GM21717 (cell line): Measurements from ENCODE around the gene FGF18.

Source experiments
- ATAC-seq: cut with Tn5 transposase; IDR thresholded peaks from one replicate; pipeline ENCODE4 v1.9.1; 2021; ENCODE audit warnings: mild to moderate bottlenecking, moderate library complexity; ENCODE audit not compliant: unreplicated experiment

FGF18 gene

DNA sequence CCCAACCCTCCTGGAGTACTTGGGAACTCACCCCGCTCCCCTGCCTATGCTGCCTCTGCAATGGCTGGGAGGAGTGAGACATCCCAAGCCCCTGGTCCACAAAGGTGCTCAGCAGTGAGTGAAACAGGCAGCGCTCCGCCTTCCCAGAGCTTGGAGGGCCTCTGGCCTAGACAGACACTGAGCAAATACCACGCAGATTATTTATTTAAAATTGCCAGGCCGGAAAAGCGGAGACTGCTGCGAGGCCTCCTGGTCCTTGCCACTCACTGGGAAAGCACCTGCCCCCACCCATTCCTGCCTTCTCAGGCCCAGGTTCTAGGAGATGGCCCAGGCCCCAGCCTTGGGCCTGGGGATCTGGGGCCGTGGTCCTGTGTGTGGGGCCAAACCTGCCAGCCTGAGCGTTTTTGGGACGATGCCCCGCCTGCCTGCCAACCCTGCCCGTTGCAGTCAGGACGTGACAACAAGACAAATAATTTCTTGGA is 17.4 kb downstream of the FGF18 start:
- no peak for ATAC-seq

DNA sequence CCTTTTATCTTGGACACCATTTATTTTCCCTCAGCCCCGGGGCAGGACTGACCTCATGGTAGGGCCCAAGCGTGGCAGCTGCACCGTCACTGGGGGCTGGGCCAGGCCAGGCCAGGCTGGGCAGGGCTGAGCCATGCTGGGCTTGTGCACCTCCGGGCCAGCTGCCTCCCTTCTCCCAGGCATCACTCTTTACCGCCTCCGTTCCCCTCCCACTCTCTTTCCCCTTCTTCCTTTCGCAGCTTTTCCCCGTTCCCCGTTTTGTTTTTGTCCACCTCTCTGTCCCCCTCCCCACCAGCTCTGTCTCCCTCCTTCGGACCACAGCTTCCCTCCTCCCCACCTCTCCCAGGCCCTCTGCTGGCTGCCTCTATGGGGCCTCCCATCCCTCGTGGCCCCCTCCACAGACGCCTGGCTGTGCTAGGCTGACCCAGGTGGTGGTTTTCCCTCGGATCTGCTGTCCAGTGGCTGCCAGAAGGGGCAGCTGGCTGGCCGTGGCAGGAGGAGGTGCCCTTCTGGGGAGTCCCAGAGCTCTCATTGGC is 17.9 kb downstream of the FGF18 start:
- no peak for ATAC-seq

DNA sequence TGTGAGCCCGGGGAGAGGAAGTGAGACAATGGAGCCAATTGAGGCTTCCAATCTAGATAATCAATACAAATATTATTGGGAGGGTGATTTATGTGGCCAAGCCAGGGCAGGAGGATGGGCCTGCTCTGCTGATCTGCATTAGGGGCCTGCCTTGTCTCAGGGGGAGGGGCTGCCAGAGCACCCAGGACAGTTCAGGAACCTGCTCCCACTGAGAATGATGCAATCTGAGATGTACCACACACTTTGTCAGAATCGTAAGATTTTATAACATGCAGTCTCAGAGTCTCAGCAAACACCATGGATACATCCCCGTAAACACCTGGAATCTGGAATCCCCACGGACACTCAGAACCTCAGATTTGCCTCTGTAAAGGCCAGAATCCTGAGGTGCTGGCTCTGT is 19.3 kb downstream of the FGF18 start:
- ATAC-seq, result no peak

DNA sequence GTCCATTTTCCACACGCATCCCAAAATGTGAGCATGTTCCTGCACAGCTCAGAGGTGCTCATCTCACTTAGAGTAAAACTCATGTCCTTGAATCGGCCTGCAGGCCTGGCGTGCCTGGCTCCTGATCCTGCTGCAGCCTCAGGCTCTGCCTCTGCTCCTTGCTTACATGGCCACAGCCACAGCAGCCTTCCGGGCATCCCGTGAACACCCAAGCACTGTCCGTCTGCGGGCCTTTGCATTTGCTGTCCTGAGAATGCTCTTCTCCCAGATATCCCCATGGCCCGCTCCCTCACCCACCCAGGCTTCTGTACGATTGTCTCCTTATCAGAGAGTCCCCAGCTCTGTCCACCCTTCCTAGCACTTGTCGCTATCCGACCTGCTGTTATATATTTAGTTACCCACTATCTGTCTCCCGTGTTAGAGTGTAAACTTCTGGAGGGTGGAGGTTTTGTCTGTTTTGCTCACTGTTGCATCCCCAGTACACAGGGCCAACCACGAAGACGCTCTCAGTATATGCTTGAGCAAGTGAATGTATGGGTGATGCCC is 21.9 kb downstream of the FGF18 start:
- no peak for ATAC-seq

DNA sequence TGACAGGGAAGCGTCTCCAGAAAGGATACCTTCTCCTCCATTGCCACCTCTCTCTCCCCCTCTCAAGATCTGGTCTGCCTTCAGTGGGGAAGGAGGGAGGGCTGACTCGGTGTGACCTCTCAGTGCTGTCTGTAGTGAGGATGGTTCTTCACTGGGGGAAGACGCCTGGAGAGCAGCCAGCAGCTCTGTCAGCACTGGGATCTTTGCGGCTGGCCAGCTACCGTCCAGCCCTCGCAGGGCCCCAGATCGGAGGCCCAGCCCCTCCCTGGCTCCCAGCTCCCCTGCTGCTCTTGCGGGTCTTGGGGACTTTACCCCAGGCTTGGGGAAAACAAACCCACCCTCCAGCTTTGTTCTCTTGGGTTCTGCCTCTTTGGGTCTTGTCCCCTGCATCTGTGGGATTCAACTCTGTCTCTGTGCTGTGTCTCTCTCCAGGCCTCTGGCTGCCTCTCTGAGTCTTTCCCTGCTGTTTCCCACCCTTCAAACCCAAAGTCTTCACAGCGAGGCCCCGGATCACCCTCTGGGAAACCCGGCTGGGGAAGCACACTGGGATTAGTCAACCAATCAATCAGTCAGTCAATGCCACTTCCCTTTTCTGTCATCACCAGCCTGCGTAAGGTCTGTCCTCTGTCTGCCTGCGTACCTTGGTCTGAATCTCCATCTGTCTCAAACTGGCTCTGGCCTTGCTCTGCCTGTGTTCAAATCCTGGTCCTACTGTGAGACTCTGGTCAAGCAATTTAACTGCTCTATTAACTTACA is 23.0 kb downstream of the FGF18 start:
- ATAC-seq, result peak; percentile 77

DNA sequence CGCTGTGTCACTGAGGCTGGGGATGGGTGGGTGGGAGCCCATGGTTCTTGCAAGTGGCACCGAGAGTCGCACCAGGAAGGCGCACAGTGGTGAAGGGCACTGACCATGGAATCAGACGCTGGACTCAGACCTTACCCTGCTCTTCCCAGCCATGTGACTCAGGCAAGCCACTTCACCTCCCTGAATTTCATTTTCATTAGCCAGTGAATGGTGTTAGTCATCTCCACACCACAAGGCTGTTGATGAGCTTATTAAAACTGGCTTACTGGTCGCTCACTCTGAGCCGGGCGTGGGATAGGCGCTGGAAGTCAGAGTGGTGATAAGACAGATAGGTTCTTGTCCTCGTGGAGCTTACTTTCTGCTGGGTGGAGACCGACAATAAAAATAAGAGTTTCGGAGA is 25.1 kb downstream of the FGF18 start:
- ATAC-seq, result no peak

DNA sequence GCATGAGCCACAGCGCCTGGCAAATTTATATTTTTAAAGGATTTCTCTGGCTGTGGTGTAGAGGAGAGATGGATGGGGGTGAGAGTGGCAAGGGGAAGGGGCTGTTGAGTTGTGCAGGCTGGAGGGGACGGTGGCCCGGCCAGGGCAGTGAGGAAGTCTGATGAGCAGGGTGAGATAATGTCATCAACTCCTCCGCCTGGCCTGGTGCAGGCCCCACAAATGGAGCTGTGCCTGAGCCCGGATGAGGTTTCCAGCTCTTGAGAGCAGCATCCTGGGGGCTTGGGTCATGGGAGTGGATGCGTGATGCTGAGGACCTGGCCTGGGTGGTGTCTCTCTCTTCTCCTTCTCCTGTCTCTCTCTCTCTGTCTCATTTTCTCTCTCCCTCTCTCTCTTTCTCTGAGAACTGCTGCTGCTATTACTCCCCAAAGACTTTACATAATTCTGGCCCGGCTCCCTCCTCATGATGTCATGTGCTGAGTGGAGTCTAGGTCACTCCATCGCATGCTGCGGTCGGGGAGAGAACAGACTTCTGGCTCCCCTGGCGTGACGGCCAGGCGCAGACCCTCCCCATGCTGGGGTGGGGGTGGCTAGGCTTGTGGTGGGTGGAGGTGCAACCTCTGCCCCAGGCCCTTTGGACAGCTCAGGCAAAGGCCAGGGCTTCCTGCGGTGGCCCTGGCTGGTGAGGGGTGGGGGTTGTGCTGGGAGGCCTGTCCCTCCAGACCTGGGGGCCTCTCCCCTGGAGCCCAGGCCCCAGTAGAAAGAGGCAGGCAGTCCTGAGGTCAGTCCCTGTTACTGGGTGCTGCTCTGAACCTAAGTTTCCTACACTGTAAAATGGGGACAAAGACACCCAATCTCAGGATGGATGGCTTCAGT is 26.4 kb downstream of the FGF18 start:
- no peak for ATAC-seq

DNA sequence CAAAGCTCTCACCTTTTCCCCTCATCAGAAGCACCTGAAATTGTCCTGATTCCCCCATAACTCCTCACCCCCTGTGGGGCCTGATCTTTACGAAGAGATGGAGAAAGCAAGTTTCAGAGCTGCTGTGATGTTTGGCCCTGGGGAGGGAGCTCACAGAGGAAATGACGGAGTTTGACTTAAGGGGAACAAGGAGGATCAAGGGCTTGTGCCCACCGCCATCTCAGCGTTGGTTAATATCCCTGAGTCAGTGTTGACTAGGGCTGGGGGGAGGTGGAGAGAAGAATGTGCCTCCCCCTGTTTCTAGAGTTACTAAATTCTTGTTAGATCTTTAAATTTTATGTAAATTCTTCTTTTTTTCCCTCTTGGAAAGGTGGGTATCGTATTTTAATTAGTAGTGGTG is 27.8 kb downstream of the FGF18 start:
- no peak for ATAC-seq

DNA sequence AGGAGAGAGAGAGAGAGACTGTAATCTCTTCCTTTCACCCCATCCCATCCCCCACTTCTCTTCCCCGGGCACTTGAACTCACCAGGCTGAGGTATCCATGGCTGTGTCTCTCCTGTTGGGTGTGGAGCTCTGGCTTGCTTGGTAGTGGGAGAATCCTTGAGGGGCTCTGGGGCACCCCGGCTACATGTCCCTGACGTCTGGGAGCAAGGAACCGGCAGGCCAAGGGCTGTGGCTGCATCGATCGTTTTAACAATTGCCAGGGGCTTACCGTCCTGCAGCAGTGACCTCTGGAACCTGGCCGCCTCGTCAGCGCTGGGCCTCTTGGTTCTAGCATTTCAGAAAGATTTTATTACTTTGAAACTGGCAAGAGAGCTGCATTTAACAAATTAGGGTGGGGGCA is 30.0 kb downstream of the FGF18 start:
- ATAC-seq, result no peak

DNA sequence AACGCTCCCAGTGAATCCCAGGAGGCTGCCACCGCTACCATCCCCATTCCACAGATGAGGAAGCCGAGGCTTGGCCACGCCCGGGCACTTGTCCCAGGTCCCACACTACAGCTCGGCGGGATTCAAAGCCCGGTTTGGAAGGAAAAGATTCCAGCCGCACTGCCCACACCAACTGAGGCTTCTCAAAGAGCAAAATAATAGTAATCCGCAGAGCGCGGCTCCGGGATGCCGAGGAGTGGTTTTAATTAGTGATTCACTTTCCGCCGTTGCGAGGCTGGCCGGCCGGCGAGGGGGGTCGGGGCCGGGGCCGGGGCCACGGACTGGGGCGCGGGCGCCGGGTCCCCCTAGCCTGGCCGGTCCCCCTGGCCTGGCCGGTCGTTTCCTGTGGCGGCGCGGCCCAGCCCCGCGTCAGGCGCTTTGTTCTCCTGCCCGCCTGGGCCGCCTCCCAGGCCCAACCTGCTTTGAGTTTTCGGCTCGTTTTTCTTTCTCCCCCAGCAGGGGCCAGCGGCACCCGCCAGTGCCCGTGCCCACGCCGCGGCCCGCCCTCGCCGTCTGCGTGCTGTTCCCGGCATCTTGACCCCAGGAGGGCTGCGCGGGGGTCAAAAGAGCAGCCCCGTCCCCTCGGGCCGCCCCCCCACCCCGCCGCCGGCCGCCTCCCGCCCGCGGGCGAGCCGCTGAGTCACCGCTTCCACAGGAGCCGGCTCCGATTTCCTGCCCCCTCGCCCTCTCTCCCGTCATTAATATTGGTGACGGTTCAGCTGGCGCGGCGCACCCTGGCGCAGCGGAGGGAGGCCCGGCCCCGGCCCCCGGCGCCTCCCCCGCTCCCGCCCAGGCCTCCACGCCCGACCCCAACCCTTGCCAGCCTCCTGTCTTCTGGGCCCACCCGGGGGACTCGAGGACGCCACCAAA is 31.2 kb downstream of the FGF18 start:
- no peak for ATAC-seq

DNA sequence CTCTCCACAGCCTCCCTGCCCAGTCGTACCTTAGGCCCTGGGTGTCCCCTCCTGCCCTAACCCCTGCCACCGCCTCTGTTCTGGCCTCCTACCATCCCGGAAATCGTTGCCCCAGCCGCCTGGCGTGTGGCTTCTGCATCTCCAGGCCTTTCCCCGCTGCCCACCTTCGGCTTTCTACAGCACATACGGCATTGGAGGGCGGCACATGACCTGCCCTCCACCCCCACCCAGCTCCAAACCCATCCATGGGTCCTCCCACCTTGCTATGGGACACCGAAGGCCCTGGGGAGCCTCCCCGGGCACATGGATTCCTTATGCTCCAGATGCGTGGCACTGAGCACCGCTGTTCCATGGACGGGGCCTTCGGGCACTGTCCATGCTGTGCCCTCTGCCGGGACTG is 32.0 kb downstream of the FGF18 start:
- ATAC-seq, result no peak

DNA sequence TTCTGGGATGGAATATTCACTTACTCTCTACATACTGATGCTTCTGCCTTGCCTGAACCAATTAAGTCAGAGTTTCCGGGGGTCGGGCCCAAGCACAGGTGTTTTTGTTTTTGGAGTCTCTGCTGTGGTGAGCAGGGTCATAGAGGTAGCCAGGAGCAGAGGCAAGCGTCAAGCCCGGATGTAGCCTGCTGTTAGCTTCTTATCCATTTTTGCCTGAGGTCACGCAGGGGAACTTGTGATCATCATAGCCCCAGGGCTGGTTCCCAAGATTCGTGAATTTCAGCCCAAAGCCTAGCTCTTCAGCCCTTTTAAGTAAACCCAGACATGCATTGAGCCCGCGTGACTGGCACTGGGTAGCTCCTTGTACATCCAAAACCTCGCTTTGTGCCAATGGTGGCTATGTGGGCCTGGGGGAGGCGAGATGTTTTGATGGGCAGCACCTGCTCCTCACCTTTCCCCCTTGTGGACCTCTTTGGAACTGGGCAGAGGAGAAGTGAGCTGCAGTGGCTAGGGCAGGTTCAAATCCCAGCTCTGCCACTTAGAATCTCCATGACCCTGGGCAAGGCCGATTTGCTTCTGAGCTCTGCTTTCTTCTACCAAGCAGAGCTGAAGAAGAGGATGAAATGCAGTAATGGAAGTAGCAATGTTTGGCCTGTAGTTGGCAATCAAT is 33.7 kb downstream of the FGF18 start:
- no peak for ATAC-seq

DNA sequence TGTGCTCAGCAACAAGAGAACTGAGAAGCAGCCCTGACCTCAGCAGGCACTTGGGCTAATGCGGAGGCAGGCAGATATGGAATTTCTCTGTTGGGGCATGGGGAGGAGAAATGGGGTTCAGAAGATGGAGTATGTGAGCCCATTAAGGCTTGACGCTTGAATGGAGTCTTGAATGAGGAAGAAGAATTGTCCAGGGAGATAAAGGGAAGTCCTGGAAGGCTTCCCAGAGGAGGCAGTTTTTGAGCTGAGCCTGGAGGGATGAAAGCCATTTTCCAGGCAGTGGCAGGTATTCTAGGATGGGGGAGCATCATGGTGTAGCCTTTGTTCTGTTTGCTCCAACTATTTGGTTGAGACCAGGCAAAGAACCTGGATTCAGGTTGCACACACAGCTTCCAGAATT is 34.5 kb downstream of the FGF18 start:
- no peak for ATAC-seq

DNA sequence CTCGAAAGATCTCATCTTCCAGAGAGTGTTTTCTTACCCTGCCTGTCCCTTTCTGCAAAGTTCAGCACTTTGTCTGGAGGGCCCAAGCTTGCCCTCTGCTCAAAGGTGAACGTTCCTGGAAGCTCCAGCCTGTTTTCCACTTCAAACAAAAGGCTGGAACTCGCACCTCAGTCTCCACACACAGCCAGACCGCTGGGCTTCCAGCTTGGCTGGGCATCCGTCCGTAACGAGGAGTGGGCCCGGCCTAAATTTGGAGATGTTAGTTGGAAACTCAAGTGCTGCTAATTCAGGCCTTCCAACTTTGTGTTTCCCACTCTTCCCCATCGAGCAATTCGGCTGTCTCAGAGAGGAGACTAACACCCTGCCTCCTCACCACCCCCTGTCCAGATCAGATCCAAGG is 35.1 kb downstream of the FGF18 start:
- ATAC-seq, result no peak

DNA sequence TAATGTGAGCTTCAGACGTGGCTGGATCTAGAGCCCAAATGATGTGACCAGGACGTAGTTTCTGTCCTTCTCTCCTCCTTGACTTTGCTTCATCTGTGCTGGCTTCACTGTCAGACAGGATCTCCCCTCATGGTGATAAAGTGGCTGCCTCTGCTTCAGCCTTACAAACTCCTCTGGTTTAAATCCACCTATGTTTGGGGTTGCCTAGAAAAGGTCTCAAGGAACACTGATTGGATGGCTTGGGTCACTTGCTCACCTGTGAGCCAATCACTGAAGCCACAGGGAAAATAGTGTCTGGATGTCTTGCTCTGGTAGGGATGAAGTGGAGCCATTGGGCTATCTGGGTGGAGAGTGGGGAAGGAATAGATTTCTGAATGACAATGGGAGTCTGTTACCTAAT is 36.1 kb downstream of the FGF18 start:
- ATAC-seq, result no peak

DNA sequence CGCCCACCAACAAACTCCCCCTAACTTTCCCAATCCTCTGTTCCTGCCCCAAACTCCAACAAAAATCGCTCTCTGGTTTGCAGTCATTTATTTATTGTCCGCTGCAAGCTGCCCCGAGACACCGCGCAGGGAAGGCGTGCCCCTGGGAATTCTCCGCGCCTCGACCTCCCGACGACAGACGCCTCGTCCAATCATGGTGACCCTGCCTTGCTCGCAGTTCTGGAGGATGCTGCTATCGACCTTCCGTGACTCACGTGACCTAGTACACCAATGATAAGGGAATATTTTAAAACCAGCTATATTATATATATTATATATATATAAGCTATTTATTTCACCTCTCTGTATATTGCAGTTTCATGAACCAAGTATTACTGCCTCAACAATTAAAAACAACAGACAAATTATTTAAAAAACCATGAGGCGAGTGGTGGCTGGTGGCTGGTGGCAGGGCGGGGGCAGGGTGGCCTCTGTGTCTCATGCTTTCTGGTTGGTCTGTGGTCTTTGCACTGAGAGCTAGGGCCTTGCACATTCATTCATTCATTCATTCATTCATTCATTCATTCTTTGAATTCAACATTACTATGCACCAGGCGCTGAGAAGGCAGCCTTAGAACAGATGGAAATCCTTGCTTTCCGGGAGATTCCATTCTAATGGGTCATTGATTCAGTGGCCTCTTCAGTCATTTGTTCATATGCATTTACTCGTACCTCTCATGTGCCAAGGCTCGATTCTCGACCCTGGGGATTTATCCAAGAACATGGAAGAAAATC is 37.9 kb downstream of the FGF18 start:
- no peak for ATAC-seq

DNA sequence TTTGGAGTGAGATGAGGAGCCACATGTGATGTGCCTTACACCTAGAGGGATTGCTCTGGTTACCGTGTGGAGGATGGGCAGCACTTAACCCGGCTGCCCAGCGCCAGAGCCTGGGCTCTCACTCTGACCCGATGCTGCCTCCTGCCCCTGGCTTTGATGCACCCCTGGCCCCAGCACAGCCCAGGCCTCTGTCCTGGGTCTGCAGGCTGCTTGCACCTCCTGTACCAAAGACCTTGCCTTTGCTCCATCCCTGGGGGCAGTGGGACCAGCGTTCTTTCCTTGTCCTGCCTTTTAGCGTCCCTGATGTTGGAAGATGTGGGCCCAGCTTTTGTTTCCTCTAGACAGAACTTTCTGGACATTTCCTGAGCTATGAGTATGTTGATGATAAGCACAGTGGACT is 40.4 kb downstream of the FGF18 start:
- ATAC-seq, result no peak

DNA sequence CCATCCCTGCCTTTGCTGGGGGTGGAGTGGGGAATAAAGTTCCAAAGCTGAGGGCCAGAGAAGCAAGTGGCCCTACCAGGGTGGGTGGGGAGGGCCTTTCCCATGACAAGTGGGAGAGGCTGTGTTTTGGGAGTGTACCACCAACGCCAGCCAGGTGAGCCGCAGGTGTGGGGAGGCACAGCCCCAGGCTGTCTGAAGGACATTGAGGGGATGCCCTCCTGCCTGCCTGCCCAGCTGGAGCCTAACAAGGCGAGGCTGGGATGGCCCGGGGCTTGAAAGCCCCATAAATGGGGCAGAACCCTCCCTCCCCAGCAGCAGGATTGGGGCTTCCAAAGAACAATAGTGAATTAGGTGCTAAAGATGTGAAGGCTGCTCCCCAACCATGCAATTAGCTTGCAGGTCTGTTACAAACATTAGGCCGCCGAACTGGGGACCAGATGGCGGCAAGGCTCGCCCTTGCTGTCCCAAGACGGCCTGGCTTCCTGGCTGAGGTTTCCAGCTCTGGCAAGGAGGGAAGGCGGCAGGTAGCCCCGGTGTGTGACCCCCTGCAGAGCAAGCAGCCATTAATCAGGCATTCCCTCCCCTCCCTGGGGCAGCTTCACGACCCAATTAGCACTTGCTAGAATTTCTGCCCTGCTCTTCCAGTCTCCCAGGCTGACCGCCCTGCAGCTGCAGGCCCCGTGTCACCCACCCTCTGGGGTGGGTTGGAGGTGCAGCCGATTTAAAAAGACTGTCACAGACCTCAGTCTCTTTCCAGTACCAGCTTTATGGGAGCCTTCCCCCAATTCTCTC is 42.9 kb downstream of the FGF18 start:
- ATAC-seq, result no peak
